ENCODE results near the gene RAB26. TPM values are rescaled to one million over a fixed set of nuclear protein-coding genes. Genes with fewer than 3 reads are reported as not detected.
"Not testable (repeated sequence)": the region's sequence is repeated elsewhere in the genome, so short reads cannot be mapped to it uniquely, and the experiment has no call there.

The RAB26 gene
- total and polyA plus RNA-seq, 9 donors: 0.12 to 0.80 (median 0.35) TPM; not detected in 5

- intact Hi-C loops (cut with DNase I): no loop called here
- no peak overlapping the region for H3K4me3 ChIP-seq
- H3K36me3 ChIP-seq: no peaks in the 10 kb centered on the region
Measured at GRCh38 chr16:2115591-2115973, 32.8 kb upstream of the RAB26 start.

GRCh38 chr16:2116428-2116827 lies 32.0 kb upstream of the RAB26 start:
- H3K27ac ChIP-seq: not testable (repeated sequence)

More at GRCh38 chr16:2115591-2115973, 32.8 kb upstream of the RAB26 start:
- DNase-seq: no peak
- no peak overlapping the region for H3K27ac ChIP-seq
- 75 to 82% (median 79%) methylated on average over 6 to 13 of the region's 13 CpGs for WGBS, 3 donors
- H3K4me1 ChIP-seq (ENCODE audit: insufficient read depth): no peaks in the 10 kb centered on the region
- TF ChIP-seq CTCF (IDR thresholded peaks at IDR 0.05) (no peak), EP300 (IDR thresholded peaks at IDR 0.05) (no peak), POLR2A (IDR thresholded peaks at IDR 0.05) (no peak)
- no peaks in the 10 kb centered on the region for H3K27me3 ChIP-seq
- no peaks in the 10 kb centered on the region for H3K9me3 ChIP-seq

GRCh38 chr16:2117341-2117740 lies 31.1 kb upstream of the RAB26 start:
- H3K4me3 ChIP-seq; H3K36me3 ChIP-seq; intact Hi-C loops (cut with DNase I); H3K27ac ChIP-seq; H3K4me1 ChIP-seq (ENCODE audit: insufficient read depth); H3K9me3 ChIP-seq; H3K27me3 ChIP-seq; DNase-seq: not testable (repeated sequence)
- 87 to 93% (median 87%) methylated on average over 6 to 24 of the region's 25 CpGs for WGBS, 3 donors

More at GRCh38 chr16:2116428-2116827, 32.0 kb upstream of the RAB26 start:
- H3K27me3 ChIP-seq; H3K4me1 ChIP-seq (ENCODE audit: insufficient read depth); DNase-seq; H3K9me3 ChIP-seq; H3K36me3 ChIP-seq; H3K4me3 ChIP-seq; intact Hi-C loops (cut with DNase I): not testable (repeated sequence)
- whole genome bisulfite sequencing, 3 donors: 83 to 89% (median 87%) methylated on average over 15 to 24 of the region's 24 CpGs

- not testable (repeated sequence) for H3K27ac ChIP-seq; H3K4me1 ChIP-seq (ENCODE audit: insufficient read depth)
Measured at GRCh38 chr16:2117960-2118722, 30.3 kb upstream of the RAB26 start.

GRCh38 chr16:2121325-2121724 lies 27.1 kb upstream of the RAB26 start:
- Histone ChIP-seq H3K4me1 (ENCODE audit: insufficient read depth) (peaks cover 18% of the 10 kb centered on the region), H3K4me3 (peak overlapping the region; percentile 22), H3K27ac (peak overlapping the region; percentile 52 to 96)
- H3K36me3 ChIP-seq; H3K27me3 ChIP-seq; H3K9me3 ChIP-seq; intact Hi-C loops (cut with DNase I): not testable (repeated sequence)
- DNase-seq: peak in 4 of 5 donors; percentile 49 to 73 (median 58)
- 32 to 42% (median 40%) methylated on average over 9 of the region's 9 CpGs for WGBS, 3 donors

More at GRCh38 chr16:2117960-2118722, 30.3 kb upstream of the RAB26 start:
- H3K27me3 ChIP-seq; H3K4me3 ChIP-seq; intact Hi-C loops (cut with DNase I); H3K36me3 ChIP-seq; DNase-seq; H3K9me3 ChIP-seq: not testable (repeated sequence)
- WGBS, 3 donors: 61 to 81% (median 77%) methylated on average over 9 to 27 of the region's 35 CpGs

GRCh38 chr16:2121853-2122252 lies 26.6 kb upstream of the RAB26 start:
- Histone ChIP-seq H3K27ac (peak overlapping the region; percentile 52 to 96), H3K36me3 (no peaks in the 10 kb centered on the region), H3K9me3 (no peaks in the 10 kb centered on the region), H3K4me1 (ENCODE audit: insufficient read depth) (peaks cover 21% of the 10 kb centered on the region), H3K27me3 (no peaks in the 10 kb centered on the region), H3K4me3 (peak overlapping the region; percentile 22)
- intact Hi-C loops (cut with DNase I): no loop called here
- TF ChIP-seq CTCF (IDR thresholded peaks at IDR 0.05): no peak
- no peak for TF ChIP-seq EP300 (IDR thresholded peaks at IDR 0.05)
- TF ChIP-seq POLR2A (IDR thresholded peaks at IDR 0.05): no peak
- WGBS, 3 donors: 49 to 60% (median 59%) methylated on average over 14 to 19 of the region's 19 CpGs
- DNase-seq: peak in 1 of 5 donors; percentile 37

All from ovary (tissue), 9 donors.